GM13976 (cell line): ENCODE data around the gene YAP1.

Experiments
- DNase-seq: peaks from one replicate; pipeline ENCODE4 v3.0.0; 2012; ENCODE audit warnings: low spot score
- in situ Hi-C: fragments of 300-500 bp; cut with MboI; formaldehyde crosslinking; loops from one replicate; pipeline ENCODE4 v1.12.0; 2022; ENCODE audit warnings: low sequenced_read_pairs, mixed read lengths, inconsistent platforms; ENCODE audit not compliant: unreplicated experiment
- TF ChIP-seq, protein P1 (sequence below): IDR thresholded peaks from 2 replicates; pipeline ENCODE4 v1.5.1; 2012; ENCODE audit warnings: borderline replicate concordance, mild to moderate bottlenecking; ENCODE audit not compliant: insufficient read depth; ENCODE audit errors: extremely low read depth, missing control alignments, control extremely low read depth

Gene YAP1

GRCh38 chr11:102144357-102145355, 34.4 kb downstream of the YAP1 start:
- in situ Hi-C loops = no loop called here
- DNase-seq = no peak
- TF ChIP-seq, protein P1, sequence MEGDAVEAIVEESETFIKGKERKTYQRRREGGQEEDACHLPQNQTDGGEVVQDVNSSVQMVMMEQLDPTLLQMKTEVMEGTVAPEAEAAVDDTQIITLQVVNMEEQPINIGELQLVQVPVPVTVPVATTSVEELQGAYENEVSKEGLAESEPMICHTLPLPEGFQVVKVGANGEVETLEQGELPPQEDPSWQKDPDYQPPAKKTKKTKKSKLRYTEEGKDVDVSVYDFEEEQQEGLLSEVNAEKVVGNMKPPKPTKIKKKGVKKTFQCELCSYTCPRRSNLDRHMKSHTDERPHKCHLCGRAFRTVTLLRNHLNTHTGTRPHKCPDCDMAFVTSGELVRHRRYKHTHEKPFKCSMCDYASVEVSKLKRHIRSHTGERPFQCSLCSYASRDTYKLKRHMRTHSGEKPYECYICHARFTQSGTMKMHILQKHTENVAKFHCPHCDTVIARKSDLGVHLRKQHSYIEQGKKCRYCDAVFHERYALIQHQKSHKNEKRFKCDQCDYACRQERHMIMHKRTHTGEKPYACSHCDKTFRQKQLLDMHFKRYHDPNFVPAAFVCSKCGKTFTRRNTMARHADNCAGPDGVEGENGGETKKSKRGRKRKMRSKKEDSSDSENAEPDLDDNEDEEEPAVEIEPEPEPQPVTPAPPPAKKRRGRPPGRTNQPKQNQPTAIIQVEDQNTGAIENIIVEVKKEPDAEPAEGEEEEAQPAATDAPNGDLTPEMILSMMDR = no peak

- TF ChIP-seq, protein P1 = no peak
- in situ Hi-C loops = no loop called here
- no peak for DNase-seq
Observed at GRCh38 chr11:102147015-102147414, 36.8 kb downstream of the YAP1 start.

DNA sequence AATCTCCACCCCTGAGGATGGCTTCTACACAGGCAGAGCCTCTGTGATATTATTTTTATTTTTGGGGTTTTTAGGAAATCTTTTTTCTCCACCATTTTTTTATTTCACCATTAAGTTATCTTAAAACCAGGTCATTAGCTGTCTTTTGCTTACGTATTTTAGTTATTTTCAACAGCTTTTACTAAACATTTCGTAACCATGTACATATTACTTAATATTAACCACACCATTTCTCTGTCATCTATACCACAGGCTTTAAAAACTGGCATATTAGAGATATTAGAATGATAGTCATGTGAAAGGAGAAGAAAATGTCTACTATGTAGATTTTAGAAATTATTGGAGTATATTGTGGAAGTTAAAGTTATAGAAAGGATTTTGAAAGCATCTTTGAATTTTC, 37.4 kb downstream of the YAP1 start:
- no peak for DNase-seq
- TF ChIP-seq, protein P1 = no peak
- in situ Hi-C loops = no loop called here

GRCh38 chr11:102148059-102148458, 37.8 kb downstream of the YAP1 start:
- TF ChIP-seq, protein P1 = no peak
- in situ Hi-C loops = no loop called here
- no peak for DNase-seq

GRCh38 chr11:102151784-102152525, 41.7 kb downstream of the YAP1 start:
- TF ChIP-seq, protein P1 = no peak
- DNase-seq = no peak
- in situ Hi-C loops = no loop called here

- TF ChIP-seq, protein P1 = no peak
- DNase-seq = no peak
- in situ Hi-C loops = no loop called here
Observed at GRCh38 chr11:102153082-102153481, 42.8 kb downstream of the YAP1 start.
